Measurements from ENCODE around the gene MALRD1.

The MALRD1 gene

DNA sequence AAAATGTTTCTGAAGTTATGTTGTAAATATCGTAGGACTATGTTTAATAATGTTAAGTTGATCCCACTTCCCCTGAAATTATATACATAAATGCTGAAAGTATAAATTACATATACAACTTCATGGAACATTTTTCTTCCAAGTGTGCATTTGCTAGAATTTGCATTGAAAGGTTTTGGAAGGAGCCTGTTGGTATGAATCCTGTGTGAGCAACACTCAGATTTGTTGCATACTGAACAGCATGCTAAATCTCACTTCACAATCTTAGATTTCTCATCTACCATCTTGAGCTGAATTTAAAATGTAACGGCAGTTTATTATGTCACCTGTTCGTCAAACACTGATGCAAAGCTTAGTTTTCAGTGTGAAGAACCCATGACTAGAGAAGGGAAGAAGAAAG is 172.6 kb downstream of the MALRD1 start:
- no peak for DNase-seq (ENCODE audit: low read depth in 2 of 2)

DNA sequence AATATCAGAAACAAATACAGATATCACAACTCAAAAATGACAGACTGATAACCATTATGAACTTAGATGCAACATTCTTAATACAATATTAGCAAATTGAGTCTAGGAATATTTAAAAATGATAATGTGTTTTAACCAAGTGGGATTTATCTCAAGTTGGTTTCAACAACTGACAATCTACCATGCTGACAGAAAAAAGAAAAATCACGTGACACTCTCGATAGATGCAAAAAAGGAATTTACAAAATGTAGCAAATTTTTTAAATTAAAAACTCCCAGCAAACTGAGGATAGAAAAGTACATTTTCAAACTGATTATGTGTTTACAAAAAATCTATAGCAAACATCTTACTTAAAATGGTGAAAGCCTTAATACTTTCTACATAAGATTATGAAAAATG is 177.4 kb downstream of the MALRD1 start:
- no peak for DNase-seq (ENCODE audit: low read depth in 2 of 2)

DNA sequence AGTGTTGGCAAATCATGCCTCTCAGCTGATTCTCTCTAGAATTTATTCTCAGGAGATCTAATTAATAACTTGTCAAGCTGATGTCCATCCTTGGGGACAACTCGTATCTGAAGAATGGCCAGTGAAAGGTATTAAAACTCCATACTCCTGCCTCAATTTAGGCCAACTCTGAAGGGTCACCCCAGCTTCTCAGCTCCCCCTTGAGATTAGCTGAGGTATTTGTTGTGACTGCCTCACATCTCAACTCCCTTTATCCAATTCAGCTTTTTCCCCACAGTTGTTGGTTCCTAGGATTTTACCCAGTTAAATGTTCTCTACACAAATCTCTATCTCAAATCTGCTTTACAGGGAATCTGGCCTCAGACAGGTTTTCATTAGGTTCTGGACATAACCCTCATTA is 182.4 kb downstream of the MALRD1 start:
- DNase-seq (ENCODE audit: low read depth in 2 of 2) = no peak

DNA sequence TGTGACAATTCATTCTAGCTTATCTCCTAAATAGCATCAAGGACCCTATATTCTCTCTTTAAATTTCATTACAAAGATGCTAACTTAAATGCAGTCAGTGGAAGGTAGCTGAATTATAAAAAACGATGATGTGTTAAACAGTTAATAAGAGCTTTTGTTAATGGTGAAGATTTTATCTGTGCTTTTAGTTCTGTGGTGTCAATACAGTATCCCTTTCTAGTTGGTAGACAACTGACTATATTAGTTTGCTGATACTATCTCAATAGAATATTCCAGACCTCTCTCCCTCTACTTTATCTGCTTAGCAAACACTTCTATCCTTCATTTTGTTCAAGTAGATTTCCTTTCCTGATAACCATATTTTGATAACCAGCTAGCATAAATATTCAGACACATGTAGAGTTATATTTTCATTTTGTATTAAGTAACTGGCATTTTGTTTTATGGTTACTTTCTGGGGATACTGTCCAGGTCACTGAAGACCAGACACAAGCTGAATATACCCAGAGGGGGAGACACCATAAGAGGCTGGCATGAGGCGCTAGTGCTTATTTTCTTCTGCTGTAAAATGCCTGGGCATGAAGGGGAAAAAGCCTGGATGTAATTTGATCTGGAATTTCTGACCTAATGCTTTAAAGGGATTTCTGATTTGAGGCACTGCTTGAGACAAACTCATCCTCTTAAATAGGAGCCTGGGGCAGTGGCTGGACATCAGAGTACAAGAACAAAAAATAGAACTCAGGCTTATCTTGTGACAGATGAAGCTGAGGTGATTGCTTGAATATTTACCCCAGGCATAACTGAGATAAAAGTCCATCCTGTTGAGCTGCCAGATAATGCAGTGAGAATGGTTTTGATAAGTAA is 197.5 kb downstream of the MALRD1 start:
- DNase-seq (ENCODE audit: low read depth in 2 of 2) = no peak

DNA sequence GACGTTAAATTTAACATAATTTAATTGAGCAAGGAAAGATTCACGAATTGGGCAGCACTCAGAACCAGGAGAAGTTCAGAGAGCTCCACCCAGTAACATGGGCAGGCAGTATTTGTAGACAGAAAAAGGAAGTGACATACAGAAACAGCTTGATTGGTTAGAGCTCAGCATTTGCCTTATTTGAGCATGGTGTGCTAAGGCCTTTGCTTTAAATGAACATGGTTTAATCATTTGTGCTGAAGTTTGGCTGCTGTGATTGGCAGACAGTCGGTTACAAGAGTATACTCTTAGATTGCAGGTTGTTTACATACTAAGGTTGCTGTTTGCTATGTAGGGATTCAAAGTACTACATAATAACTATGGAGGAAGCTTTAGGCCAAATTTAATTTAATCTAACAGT is 199.2 kb downstream of the MALRD1 start:
- no peak for DNase-seq (ENCODE audit: low read depth in 2 of 2)

DNA sequence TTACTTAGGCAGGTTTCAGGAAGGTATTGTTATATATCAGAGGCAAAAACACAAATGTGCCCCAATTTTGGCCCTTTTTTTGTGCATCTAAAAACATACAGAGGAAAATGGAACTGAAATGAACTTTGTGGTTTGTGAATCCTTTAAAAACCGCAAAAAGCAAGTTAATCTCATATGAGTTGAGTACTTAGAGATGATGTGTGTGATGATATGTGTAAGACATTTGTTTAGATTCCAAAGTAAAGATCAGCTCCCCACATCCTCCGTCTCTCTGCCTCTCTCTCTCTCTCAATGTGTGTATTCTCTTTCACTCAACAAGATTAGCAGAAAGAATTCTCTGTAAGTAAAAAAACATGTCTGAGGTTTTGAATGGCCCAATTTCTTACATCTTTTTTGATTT is 201.9 kb downstream of the MALRD1 start:
- DNase-seq (ENCODE audit: low read depth in 2 of 2) = no peak

DNA sequence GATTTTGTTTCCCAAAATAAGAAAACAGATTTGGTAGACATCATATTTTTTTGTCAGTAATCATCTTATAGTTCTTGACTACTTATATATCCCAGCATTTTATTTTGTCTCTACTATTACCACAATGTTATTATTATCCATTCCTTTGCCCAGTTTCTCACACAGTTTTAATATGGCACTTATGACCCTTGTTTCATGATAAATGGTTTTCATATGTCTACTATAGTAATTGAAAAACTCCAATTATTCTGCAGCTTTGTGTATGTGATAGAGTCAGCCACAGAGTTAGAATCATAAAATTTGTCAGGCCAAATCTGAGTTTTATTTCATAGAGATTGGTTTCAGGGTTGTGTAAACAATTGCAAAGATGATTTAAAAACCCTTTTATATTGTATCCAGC is 203.9 kb downstream of the MALRD1 start:
- DNase-seq (ENCODE audit: low read depth in 2 of 2) = no peak

DNA sequence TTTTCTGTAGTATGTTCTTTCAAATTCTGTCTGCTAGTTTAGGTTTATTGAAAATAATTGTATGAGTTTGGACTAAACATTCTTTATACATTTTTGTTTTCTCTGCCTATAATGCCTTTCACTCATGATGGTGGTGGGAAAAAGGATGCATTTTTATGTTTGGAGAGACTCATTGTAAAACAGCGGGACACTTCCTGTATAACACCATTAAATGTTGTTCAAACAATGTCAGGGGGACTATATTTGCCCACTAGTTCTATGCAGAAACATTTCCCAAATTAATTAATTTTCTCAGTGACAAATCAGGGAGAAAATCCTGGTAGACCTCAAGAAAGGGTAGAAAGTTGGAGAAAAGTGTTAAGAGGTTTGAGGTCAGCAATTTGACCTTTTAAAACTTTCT is 207.7 kb downstream of the MALRD1 start:
- DNase-seq (ENCODE audit: low read depth in 2 of 2) = no peak

DNA sequence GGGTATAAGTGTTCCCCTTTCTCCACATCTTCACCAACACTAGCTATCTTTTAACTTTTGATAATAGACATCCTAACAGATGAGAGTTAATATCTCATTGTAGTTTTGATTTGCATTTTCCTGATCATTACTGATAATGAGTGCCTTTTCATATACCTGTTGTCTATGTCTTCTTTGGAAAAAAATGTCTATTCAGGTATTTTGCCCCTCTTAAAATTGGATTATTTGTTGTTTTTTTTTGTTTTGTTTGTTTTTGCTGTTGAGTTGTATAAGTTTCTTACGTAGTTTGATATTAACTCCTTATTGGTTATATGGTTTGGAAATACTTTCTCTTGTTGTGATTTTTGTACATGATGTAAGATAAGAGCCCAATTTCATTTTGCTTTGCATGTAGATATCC is 214.7 kb downstream of the MALRD1 start:
- DNase-seq (ENCODE audit: low read depth in 2 of 2) = no peak

DNA sequence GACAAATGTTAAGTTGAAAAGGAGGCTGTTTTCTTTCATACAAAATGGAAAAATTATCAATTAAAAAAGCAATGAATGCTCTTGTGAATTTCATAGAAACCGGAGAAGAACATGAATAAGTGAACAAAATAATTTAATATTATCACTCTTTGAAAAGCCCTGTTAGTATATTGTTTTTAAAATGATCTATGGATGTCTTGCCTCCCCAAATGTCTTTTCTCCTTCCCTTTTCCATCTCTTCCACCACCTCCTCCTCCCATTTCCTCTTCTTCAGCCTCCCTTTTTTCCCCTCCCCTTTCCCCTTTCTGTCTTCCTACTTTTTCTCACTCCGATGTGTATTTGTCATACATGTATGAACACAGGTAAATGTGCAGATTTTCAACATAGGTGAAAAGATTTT is 234.7 kb downstream of the MALRD1 start:
- DNase-seq (ENCODE audit: low read depth in 2 of 2) = no peak

DNA sequence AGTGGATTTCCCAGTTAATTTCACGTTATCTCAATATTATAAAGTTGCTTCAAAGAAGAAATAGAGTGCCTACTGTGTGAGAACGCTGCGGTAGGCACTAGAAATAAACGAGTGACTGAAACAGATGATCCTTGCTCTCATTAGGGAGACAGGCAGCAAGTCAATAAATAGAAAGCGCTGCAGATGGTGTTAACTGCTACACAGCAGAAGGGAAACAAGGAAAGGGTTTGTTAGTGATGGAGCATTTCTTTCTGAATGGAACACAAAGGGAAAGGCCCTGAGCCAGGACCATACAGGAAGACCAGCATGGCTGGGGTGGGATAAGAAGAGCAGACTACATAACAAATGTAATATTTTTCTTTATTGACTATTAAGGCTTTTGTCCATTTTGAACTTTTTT is 235.2 kb downstream of the MALRD1 start:
- DNase-seq (ENCODE audit: low read depth in 2 of 2) = no peak

DNA sequence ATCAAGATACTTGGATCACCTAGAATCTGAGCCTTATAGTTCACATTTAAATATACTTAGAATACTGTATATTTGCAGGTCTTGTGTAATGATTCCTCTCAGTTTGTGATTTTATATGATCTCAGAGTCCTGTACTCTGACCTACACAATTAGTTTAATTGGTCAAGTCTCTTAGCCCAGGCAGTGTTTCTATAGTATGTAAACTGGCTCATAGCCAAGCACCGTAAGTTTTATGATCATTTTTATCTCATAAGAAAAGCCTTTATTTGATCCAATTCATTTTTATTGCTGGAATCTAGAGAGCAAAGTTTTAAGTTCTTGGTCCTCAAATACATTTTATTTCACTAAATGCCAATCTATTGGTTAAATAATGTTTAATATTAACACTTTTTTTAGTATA is 242.2 kb downstream of the MALRD1 start:
- no peak for DNase-seq (ENCODE audit: low read depth in 2 of 2)

DNA sequence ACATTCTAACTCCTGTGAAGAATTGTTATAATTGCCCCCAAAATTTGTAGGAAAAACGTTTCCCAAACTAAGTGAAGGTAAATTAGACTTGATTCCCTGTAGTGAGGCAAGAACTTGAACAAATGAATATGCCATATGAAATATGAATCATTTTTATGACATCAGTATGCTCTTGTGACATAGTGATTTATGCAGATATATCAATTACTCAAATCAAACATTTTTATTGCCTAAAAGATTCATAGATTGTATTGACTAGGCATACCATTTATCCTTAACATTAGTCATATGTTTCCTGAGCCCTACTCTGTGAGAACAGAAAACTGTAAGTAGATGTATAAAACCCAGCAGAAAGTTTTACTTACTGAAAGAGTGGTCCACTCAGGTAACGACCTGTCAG is 245.6 kb downstream of the MALRD1 start:
- DNase-seq (ENCODE audit: low read depth in 2 of 2) = no peak

DNA sequence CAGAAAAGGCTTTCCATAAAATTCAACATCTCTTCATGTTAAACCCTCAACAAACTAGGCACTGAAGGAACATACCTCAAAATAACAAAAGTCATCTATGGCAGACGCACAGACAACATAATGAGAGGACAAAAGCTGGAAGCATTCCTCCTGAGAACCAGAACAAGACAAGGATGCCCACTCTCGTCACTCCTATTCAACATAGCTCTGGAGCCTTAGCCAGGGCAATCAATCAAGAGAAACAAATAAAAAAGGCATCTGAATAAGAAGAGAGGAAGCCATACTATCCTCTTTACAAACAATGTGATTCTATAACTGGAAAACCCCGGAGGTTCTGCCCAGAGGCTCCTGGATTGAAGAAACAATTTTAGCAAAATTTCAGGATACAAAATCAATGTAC is 251.0 kb downstream of the MALRD1 start:
- no peak for DNase-seq (ENCODE audit: low read depth in 2 of 2)

DNA sequence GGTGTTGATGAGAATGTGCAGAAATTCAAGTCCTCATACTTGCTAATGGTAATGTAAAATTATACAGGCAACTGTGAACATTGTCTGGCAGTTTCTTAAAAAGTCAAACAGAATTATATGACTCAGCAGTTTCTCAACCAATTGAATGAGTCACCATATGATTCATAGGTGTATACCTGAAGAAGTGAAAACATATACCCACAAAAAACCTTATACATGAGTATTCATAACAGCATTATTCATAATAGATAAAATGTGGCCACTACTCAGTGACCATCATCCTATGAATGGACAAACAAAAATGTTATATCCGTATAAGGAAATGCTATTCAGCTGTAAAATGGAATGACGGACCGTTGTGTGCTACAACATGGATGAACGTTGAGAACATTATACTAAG is 253.5 kb downstream of the MALRD1 start:
- no peak for DNase-seq (ENCODE audit: low read depth in 2 of 2)

DNA sequence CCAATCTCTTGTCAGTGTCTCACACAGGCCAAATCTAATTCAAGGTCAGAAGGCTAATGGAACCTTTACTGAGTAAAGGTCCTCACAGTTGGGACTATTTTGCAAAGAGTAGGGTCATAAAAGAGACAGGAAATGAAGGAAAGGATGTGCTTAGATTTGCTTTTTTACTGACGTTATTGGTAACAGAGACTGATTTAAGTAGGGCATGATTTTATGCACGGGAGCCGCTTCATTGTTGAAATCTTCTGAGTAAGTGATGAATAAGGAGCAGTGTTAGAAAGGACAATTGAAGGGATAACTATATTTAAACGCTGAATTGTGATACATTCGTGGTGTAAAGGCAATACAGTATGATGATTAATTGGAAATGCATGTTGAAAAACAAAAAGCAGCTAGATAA is 261.5 kb downstream of the MALRD1 start:
- no peak for DNase-seq (ENCODE audit: low read depth in 2 of 2)

DNA sequence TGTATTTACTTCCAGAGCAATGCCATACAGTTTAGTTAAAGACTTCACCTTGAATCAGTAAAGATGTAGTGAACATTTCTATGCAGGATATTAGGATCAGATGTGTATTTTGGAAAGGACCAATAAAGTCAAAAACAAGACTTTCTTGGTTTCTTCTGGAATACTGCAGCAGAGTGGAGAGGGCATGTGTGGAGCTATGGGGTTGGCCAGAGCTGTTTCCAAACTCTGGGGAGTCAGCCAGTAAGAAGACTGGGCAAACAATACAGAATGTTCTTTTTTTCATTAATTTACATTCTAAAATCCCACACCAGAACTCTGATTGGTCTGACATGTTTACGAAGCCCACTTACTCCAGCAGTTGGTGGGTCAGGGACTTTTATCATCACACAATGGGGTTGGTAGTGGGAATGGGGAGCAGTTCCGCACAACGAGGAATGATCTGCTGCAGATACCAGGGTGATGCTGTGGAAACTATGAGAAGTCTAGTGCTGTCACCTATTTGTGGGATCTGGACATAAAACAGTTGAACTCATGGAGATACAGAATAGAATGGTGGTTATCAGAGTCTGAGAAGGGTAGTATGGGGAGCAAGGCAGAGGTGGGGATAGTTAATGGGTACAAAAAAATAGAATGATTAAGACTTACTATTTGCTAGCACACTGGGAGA is 267.7 kb downstream of the MALRD1 start:
- DNase-seq (ENCODE audit: low read depth in 2 of 2) = no peak

DNA sequence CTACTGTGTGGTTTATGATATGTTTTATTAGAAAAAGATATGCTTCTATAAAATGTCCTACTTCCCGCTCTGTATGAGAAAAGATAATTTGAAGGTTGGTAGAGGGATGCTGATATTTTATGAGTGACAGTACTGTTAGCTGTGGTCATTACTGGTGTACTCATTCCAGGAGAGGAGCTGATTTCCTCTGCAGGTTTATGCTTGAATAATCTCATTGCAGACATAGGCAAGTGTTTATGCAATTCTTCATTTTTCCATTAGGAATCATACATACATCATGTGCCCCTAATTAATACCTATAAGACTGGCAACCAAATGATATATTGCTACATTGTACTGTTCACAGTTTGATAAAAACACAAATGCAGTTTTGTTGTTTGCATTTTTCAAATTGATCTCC is 269.4 kb downstream of the MALRD1 start:
- DNase-seq (ENCODE audit: low read depth in 2 of 2) = no peak

DNA sequence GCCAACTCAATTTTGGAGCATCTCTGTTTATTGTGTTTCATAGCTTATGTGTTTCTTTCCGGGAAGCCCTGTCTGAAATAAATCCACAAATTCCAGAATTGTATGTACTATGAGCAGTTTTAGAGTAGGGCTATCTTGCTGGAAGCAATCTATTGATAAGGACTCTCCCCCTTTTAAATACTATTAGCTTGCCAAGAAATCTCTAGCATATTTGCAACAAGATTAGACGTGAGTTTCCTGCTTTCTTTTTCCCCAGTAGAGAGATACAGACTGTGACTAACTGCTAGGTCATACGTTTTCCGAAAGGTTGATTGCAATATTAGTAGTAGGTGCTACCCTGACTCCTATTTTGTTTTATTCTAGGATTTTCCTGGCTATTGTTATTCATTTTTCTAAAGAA is 277.0 kb downstream of the MALRD1 start:
- DNase-seq (ENCODE audit: low read depth in 2 of 2) = no peak

DNA sequence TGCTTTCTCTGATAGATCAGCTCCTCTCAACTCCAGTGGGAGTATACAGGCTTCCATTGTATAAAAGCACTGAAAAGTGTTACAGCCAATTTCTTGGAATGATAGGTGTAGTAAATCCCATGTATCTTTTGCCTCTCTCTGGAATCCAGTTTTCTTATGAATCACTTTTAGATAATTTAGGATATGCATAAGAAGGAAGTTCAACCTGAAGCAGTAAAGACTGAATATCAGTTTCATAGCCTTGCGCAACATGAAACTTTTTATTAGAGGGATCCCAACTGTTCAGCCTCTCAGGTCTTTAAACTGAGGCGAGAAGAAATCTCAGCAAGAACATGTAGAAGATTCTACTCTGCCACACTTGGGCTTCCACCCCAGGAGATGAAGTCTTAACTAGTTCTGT is 280.0 kb downstream of the MALRD1 start:
- no peak for DNase-seq (ENCODE audit: low read depth in 2 of 2)

DNA sequence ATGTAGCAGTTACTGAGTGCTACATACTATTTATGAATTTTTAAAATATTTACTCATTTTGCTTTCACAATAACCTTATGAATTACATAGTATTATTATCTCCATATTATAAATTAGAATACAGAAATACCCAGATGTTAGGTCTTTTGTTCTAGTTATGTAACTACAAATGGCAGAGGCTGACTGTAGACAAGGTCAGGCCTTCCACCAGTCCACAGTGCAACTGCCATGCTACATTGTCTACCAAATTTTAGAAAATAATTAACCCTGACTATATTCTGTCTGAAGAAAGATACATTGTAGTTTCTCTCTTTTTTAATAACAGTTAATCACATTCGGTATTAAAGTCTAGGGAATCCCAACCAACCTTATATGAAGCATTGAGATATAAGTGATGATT is 280.9 kb downstream of the MALRD1 start:
- no peak for DNase-seq (ENCODE audit: low read depth in 2 of 2)

DNA sequence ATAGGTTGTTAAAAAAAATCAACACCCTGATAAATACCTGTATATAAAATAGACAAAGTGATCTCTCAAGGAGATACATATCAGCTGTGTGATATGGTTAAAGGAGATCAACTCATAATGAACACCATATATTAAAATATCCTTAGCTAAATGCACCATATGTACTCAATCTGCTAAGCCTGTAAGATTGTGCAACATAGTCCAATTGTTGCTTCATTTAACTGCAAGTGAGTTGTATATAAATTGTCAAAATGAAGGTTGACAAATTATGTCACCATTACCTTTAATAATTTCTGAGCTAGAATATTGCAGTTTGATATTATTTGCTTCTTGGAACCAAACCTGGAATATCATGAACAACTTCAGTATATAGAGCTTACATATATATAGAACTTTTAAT is 283.7 kb downstream of the MALRD1 start:
- DNase-seq (ENCODE audit: low read depth in 2 of 2) = no peak

DNA sequence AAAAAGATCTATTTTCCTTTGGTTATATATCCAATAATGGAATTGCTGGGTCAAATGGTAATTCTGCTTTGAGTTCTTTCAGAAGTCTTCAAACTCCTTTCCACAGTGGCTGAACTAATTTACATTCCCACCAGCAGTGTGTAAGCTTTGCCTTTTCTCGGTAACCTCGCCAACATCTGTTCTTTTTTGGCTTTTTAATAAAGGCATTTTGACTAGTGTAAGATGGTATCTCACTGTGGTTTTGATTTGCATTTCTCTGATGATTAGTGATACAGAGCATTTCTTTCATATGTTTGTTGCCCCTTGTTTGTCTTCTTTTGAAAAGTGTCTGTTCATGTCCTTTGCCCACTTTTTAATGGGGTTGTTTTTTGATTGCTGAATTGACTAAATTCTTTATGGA is 285.0 kb downstream of the MALRD1 start:
- no peak for DNase-seq (ENCODE audit: low read depth in 2 of 2)

DNA sequence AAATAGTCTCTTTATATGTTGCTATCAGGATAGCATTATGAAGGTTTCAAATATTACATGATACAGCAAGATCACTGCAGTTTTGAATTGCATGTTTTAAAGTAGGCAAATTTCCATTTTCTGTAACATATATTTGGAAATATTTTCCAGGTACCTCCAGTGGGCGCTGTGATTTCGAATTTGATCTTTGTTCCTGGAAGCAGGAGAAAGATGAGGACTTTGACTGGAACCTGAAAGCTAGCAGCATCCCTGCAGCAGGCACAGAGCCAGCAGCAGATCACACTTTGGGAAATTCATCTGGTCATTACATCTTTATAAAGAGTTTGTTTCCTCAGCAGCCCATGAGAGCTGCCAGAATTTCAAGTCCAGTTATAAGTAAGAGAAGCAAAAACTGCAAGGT is 299.0 kb downstream of the MALRD1 start:
- DNase-seq (ENCODE audit: low read depth in 2 of 2) = no peak
